Pancreas (tissue), 10 donors: Measurements from ENCODE around the gene NEU2. TPM values are rescaled to one million over a fixed set of nuclear protein-coding genes. Genes with fewer than 3 reads are reported as not detected.

Experiments
- ATAC-seq, 4 donors: fragments of 200-7000 bp; cut with Tn5 transposase; one replicate each; pipeline versions ENCODE4 v1.8.0 to v1.9.1; 2020; ENCODE audit warnings: mild to moderate bottlenecking in 4 of 4, moderate library complexity in 4 of 4
- DNase-seq, 6 donors: peaks; one replicate each; pipeline ENCODE4 v3.0.0-alpha.2; 2020
- FAIRE-seq: peaks from 2 replicates; lab custom pipeline; 2012; peaks lifted over from hg19 to GRCh38; lab: Jason Lieb, UNC
- H3K27ac ChIP-seq, 4 donors: fragments of 200-600 bp; sonication (generic); 1 replicate in 3 of 4; 2 replicates in 1 of 4; pipeline versions ENCODE4 v1.5.0 to v1.8.0; 2020
- H3K27me3 ChIP-seq, 4 donors: fragments of 200-600 bp; one replicate each; pipeline ENCODE4 v1.8.0; 2021
- H3K36me3 ChIP-seq, 3 donors: fragments of 200-600 bp; sonication (generic) in 1 of 3; one replicate each; pipeline versions ENCODE4 v1.5.0 to v1.8.0; 2020 to 2021
- H3K4me1 ChIP-seq, 3 donors: fragments of 200-600 bp; one replicate each; pipeline ENCODE4 v1.8.0; 2021
- H3K4me3 ChIP-seq, 4 donors: fragments of 200-600 bp; sonication (generic) in 2 of 4; one replicate each; pipeline versions ENCODE4 v1.5.0 to v1.8.0; 2020 to 2021
- H3K9me3 ChIP-seq, 4 donors: fragments of 200-600 bp; one replicate each; pipeline ENCODE4 v1.8.0; 2021
- CTCF ChIP-seq, 4 donors: fragments of 200-600 bp; sonication (generic) in 3 of 4; IDR thresholded peaks; one replicate each; pipeline versions ENCODE4 v1.5.0 to v1.8.0; 2021; ENCODE audit warnings: antibody characterized with exemption in 4 of 4
- WGBS, 2 donors: extraction: QIAGEN DNeasy Blood & Tissue Kit; methylation state at CpG; one replicate each; pipeline ENCODE4 v1.1.7; 2013; 5-methylcytosine and 5-hydroxymethylcytosine counted together
- intact Hi-C, 3 donors: fragments of 100-400 bp; cut with DNase I; formaldehyde crosslinking; loops; one replicate each; pipeline versions ENCODE4 v1.11.1 to v1.14.2; 2022
- polyA plus RNA-seq, 2 donors: library from polyadenylated mRNA; stranded (reverse); fragments of 200-250 nt; gene quantifications; one replicate each; pipeline ENCODE4 v1.2.3, GENCODE V29; 2013
- total RNA-seq, 6 donors: library from RNA; stranded (reverse); fragmentation: NEBNext Ultra II Directional in 4 of 6; extraction: Animal tissue kit (Norgen Biotek cat#: 25700) in 4 of 6; gene quantifications; one replicate each; pipeline versions ENCODE4 v1.2.1 to v1.2.4, GENCODE V29; 2021 to 2023
- donor health status: healthy with polysubstance abuse.
- donor health status: DM: no; HTN: no; CAD: no; lungs with moderate emphysema.
- donor health status: DM: no; HTN: no; CAD: no.
- donor health status: control.
- donor health status: control.
- donor health status: Bipolar disorder and iron deficiency.
- donor health status: DM: yes; HTN: yes; CAD: no.
- donor health status: DM: no; HTN: no; CAD: no.
- donor health status: DM: no; HTN: no; CAD: no.
- donor health status: DM: yes; HTN: yes; CAD: no.

NEU2 gene
- total and polyA plus RNA-seq, 8 donors: not detected

GRCh38 chr2:233079473-233079877 lies 47.0 kb downstream of the NEU2 start:
- H3K4me1 ChIP-seq: peaks cover 0 to 4% (median 0%) of the 10 kb centered on the region in 3 donors
- ATAC-seq (no peak), FAIRE-seq (no peak), DNase-seq (no peak)
- no peaks in the 10 kb centered on the region for H3K27me3 ChIP-seq
- no peak for TF ChIP-seq CTCF (IDR thresholded peaks at IDR 0.05)
- H3K27ac ChIP-seq: no peak overlapping the region
- WGBS, 2 donors: 53 to 62% methylated on average over 10 of the region's 10 CpGs
- no peaks in the 10 kb centered on the region for H3K9me3 ChIP-seq
- intact Hi-C loops: no loop called here
- no peaks in the 10 kb centered on the region for H3K36me3 ChIP-seq
- H3K4me3 ChIP-seq: no peak overlapping the region

GRCh38 chr2:233079953-233080835 lies 47.7 kb downstream of the NEU2 start:
- no peak for ATAC-seq
- Histone ChIP-seq H3K36me3 (no peaks in the 10 kb centered on the region), H3K27me3 (no peaks in the 10 kb centered on the region), H3K4me1 (peaks cover 0 to 4% (median 0%) of the 10 kb centered on the region in 3 donors), H3K9me3 (no peaks in the 10 kb centered on the region), H3K27ac (no peak overlapping the region), H3K4me3 (no peak overlapping the region)
- WGBS, 2 donors: 67 to 79% methylated on average over 20 of the region's 20 CpGs
- no peak for DNase-seq
- TF ChIP-seq CTCF (IDR thresholded peaks at IDR 0.05): no peak
- no peak for FAIRE-seq
- intact Hi-C loops: no loop called here

- 81 to 90% methylated on average over 11 of the region's 11 CpGs for WGBS, 2 donors
- no peaks in the 10 kb centered on the region for H3K9me3 ChIP-seq
- intact Hi-C loops: no loop called here
- FAIRE-seq: no peak
- no peak overlapping the region for H3K4me3 ChIP-seq
- no peak for DNase-seq
- H3K27me3 ChIP-seq: no peaks in the 10 kb centered on the region
- peaks cover 0 to 4% (median 0%) of the 10 kb centered on the region in 3 donors for H3K4me1 ChIP-seq
- no peaks in the 10 kb centered on the region for H3K36me3 ChIP-seq
- ATAC-seq: no peak
- TF ChIP-seq CTCF (IDR thresholded peaks at IDR 0.05): no peak
- H3K27ac ChIP-seq: peak overlapping the region in 1 of 4 donors; percentile 23
These were observed 48.4 kb downstream of the NEU2 start for GRCh38 chr2:233080836-233081229.

- FAIRE-seq (no peak), ATAC-seq (peak in 1 of 4 donors; percentile 53), DNase-seq (no peak)
- H3K4me1 ChIP-seq: peaks cover 0 to 4% (median 0%) of the 10 kb centered on the region in 3 donors
- no peaks in the 10 kb centered on the region for H3K36me3 ChIP-seq
- no peak for TF ChIP-seq CTCF (IDR thresholded peaks at IDR 0.05)
- H3K27me3 ChIP-seq: no peaks in the 10 kb centered on the region
- intact Hi-C loops: no loop called here
- 76 to 79% methylated on average over 9 of the region's 9 CpGs for WGBS, 2 donors
- H3K4me3 ChIP-seq: no peak overlapping the region
- H3K27ac ChIP-seq: peak overlapping the region in 1 of 4 donors; percentile 23
- H3K9me3 ChIP-seq: no peaks in the 10 kb centered on the region
These were observed 48.8 kb downstream of the NEU2 start for GRCh38 chr2:233081232-233081730.
